ENCODE data around the gene ZKSCAN1.

ZKSCAN1 gene

GRCh38 chr7:100081535-100082102 is 66.2 kb downstream of the ZKSCAN1 start, which contains the start of gene ZNF3:
ZNF3 (minus strand) TSS chr7:100081723; CDS start chr7:100077357, 4,366 bp downstream.
- peak; percentile 99 for DNase-seq (ENCODE audit: low spot score)

GRCh38 chr7:100082978-100083377 is 67.6 kb downstream of the ZKSCAN1 start:
- DNase-seq (ENCODE audit: low spot score), result no peak

GRCh38 chr7:100085515-100085914 is 70.1 kb downstream of the ZKSCAN1 start:
- DNase-seq (ENCODE audit: low spot score), result no peak

GRCh38 chr7:100087055-100087750 is 71.8 kb downstream of the ZKSCAN1 start:
- DNase-seq (ENCODE audit: low spot score), result no peak

- DNase-seq (ENCODE audit: low spot score), result no peak
Observed at GRCh38 chr7:100088095-100088620, 72.8 kb downstream of the ZKSCAN1 start.

- peak; percentile 79 for DNase-seq (ENCODE audit: low spot score)
Observed at GRCh38 chr7:100088621-100089457, 73.4 kb downstream of the ZKSCAN1 start, which contains the start of gene COPS6. COPS6 (plus strand) TSS chr7:100088969; CDS start chr7:100088991, 22 bp downstream.

- DNase-seq (ENCODE audit: low spot score), result no peak
Observed at GRCh38 chr7:100089458-100090196, 74.2 kb downstream of the ZKSCAN1 start.

- no peak for DNase-seq (ENCODE audit: low spot score)
Observed at GRCh38 chr7:100090527-100091410, 75.4 kb downstream of the ZKSCAN1 start.

All from putamen (tissue), 1 donor.